GM23338 (cell line): ENCODE results near the gene NDC1. TPM values are rescaled to one million over a fixed set of nuclear protein-coding genes. Genes with fewer than 3 reads are reported as not detected.

Experiments used
- ATAC-seq: fragments of 200-7000 bp; cut with Tn5 transposase; 3 replicates; pipeline ENCODE4 v1.9.1; 2020
- DNase-seq: peaks from one replicate; pipeline ENCODE4 v3.0.0-alpha.2; 2015; ENCODE audit warnings: low spot score
- H2AFZ ChIP-seq: fragments of 200-600 bp; sonication (generic); 2 replicates; pipeline ENCODE4 v1.8.0; 2016; ENCODE audit warnings: antibody characterized with exemption, mild to moderate bottlenecking, moderate library complexity
- H3F3A ChIP-seq: fragments of 200-600 bp; sonication (generic); replicated peaks from 2 replicates; pipeline ENCODE4 v1.8.0; 2017; ENCODE audit warnings: antibody characterized with exemption, mixed run types, low read depth
- H3K27ac ChIP-seq: fragments of 200-600 bp; sonication (generic); 2 replicates; pipeline ENCODE4 v1.6.1; 2016; ENCODE audit warnings: low read depth
- H3K27me3 ChIP-seq: fragments of 200-600 bp; sonication (generic); 2 replicates; pipeline ENCODE4 v1.8.0; 2016; ENCODE audit warnings: mild to moderate bottlenecking, mixed run types, moderate library complexity; ENCODE audit not compliant: insufficient read depth
- H3K36me3 ChIP-seq: fragments of 200-600 bp; sonication (generic); 2 replicates; pipeline ENCODE4 v1.8.0; 2016; ENCODE audit warnings: mild to moderate bottlenecking; ENCODE audit not compliant: insufficient read depth
- H3K4me1 ChIP-seq: fragments of 200-600 bp; sonication (generic); 2 replicates; pipeline ENCODE4 v1.8.0; 2016; ENCODE audit warnings: mild to moderate bottlenecking, moderate library complexity; ENCODE audit not compliant: insufficient read depth
- H3K4me2 ChIP-seq: fragments of 200-600 bp; sonication (generic); 2 replicates; pipeline ENCODE4 v1.7.1; 2017; ENCODE audit warnings: mixed run types
- H3K4me3 ChIP-seq: fragments of 200-600 bp; sonication (generic); 2 replicates; pipeline ENCODE4 v1.6.1; 2016; ENCODE audit warnings: mixed run types
- H3K79me2 ChIP-seq: fragments of 200-600 bp; sonication (generic); replicated peaks from 2 replicates; pipeline ENCODE4 v1.8.0; 2017; ENCODE audit warnings: mild to moderate bottlenecking; ENCODE audit not compliant: insufficient read depth
- H3K9me2 ChIP-seq: fragments of 200-600 bp; sonication (generic); 2 replicates; pipeline ENCODE4 v1.8.0; 2017; ENCODE audit not compliant: insufficient read depth
- H4K20me1 ChIP-seq: fragments of 200-600 bp; sonication (generic); replicated peaks from 2 replicates; pipeline ENCODE4 v1.8.0; 2017; ENCODE audit warnings: mild to moderate bottlenecking; ENCODE audit not compliant: insufficient read depth
- H3K27ac Mint-ChIP-seq: 2 replicates; pipeline ENCODE4 v1.8.0; 2020; ENCODE audit warnings: inconsistent platforms, mild to moderate bottlenecking, moderate library complexity, mixed read lengths
- H3K27me3 Mint-ChIP-seq: 3 replicates; pipeline ENCODE4 v1.8.0; 2022; ENCODE audit warnings: low read depth, mild to moderate bottlenecking, moderate library complexity, mixed read lengths, inconsistent platforms; ENCODE audit not compliant: insufficient read depth, poor library complexity
- H3K36me3 Mint-ChIP-seq: 3 replicates; pipeline ENCODE4 v1.8.0; 2021; ENCODE audit warnings: low read depth, mild to moderate bottlenecking, inconsistent platforms, moderate library complexity, mixed read lengths
- H3K4me1 Mint-ChIP-seq: 3 replicates; pipeline ENCODE4 v1.8.0; 2020; ENCODE audit warnings: mild to moderate bottlenecking, inconsistent platforms, mixed read lengths
- H3K4me3 Mint-ChIP-seq: 3 replicates; pipeline ENCODE4 v1.8.0; 2021; ENCODE audit warnings: moderate library complexity, mild to moderate bottlenecking, inconsistent platforms, mixed read lengths
- H3K9me3 Mint-ChIP-seq: 3 replicates; pipeline ENCODE4 v1.8.0; 2020; ENCODE audit warnings: moderate library complexity, mild to moderate bottlenecking, inconsistent platforms, mixed read lengths
- EZH2 ChIP-seq: fragments of 200-600 bp; sonication (generic); IDR thresholded peaks from one replicate; pipeline ENCODE4 v1.8.0; 2017; ENCODE audit warnings: antibody characterized with exemption, mild to moderate bottlenecking, low read depth; ENCODE audit not compliant: unreplicated experiment
- JUNB ChIP-seq: IDR thresholded peaks from one replicate; pipeline ENCODE4 v1.6.1; 2016; ENCODE audit warnings: antibody characterized with exemption; ENCODE audit not compliant: unreplicated experiment
- NANOG ChIP-seq: IDR thresholded peaks from 2 replicates; pipeline ENCODE4 v1.6.1; 2016; ENCODE audit warnings: antibody characterized with exemption, borderline replicate concordance
- POLR2AphosphoS5 ChIP-seq: IDR thresholded peaks from 2 replicates; pipeline ENCODE4 v1.6.1; 2016; ENCODE audit warnings: antibody characterized with exemption, low read depth
- STAT1 ChIP-seq: IDR thresholded peaks from one replicate; pipeline ENCODE4 v1.6.1; 2016; ENCODE audit warnings: antibody characterized with exemption; ENCODE audit not compliant: unreplicated experiment
- ZNF114 ChIP-seq: fragments of 250-450 bp; sonication (Bioruptor Pico); IDR thresholded peaks from 2 replicates; pipeline ENCODE4 v1.5.0; 2020; ENCODE audit warnings: mild to moderate bottlenecking, moderate library complexity
- ZNF331 ChIP-seq: fragments of 250-450 bp; sonication (Bioruptor Pico); IDR thresholded peaks from 2 replicates; pipeline ENCODE4 v1.5.0; 2020; ENCODE audit warnings: low read depth, mild to moderate bottlenecking, moderate library complexity
- polyA plus RNA-seq: library from polyadenylated mRNA; unstranded; fragments of >200 nt; fragmentation: Nextera tagmentation; extraction: Ambion mirVana; gene quantifications from 2 replicates; pipeline ENCODE4 v1.2.1, GENCODE V29; 2016
- total RNA-seq: library from RNA; depleted of rRNA; stranded (reverse); fragments of >200 nt; shearing (Covaris generic); gene quantifications from 2 replicates; pipeline ENCODE4 v1.2.3, GENCODE V29; 2014
- TF ChIP-seq, protein P1 (sequence below): IDR thresholded peaks from 2 replicates; pipeline ENCODE4 v1.6.1; 2016; ENCODE audit warnings: antibody characterized with exemption
- TF ChIP-seq, protein P2 (sequence below): fragments of 250-450 bp; sonication (Bioruptor Pico); IDR thresholded peaks from 2 replicates; pipeline ENCODE4 v1.5.0; 2020; ENCODE audit warnings: mild to moderate bottlenecking, moderate library complexity

Gene NDC1
- total and polyA plus RNA-seq, 2 experiments from 2014 or later = 19.8 to 100 TPM

DNA sequence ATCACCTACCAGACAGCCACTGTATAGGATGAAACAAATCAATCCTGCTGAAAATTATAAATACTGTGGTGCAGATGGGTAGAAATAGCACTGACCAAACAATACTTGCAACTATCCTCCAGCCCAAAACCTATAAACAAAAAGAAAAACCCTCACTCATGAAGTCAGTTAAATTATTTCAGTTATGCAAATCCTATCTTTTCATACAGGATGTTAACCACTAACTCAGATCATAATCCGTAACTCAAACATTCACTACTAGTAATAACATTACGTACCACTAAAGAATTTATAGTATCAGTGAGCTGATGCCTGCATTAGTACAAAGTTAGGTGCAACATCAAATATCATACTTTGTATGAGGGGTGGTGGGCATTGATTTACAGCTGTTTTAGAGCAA, 2.6 kb downstream of the NDC1 start:
- Histone ChIP-seq H3F3A (no peaks in the 10 kb centered on the region), H4K20me1 (peaks cover 25% of the 10 kb centered on the region), H3K27me3 (no peaks in the 10 kb centered on the region), H3K79me2 (peaks cover 64% of the 10 kb centered on the region), H3K4me3 (no peak overlapping the region), H2AFZ (no peak overlapping the region), H3K9me2 (no peaks in the 10 kb centered on the region), H3K4me1 (0 out of 2 replicates have a peak, but pooled peaks cover 6% of the 10 kb centered on the region), H3K36me3 (no peaks in the 10 kb centered on the region), H3K27ac (no peak overlapping the region), H3K4me2 (no peak overlapping the region)
- H3K36me3 Mint-ChIP-seq = peaks cover 36% of the 10 kb centered on the region
- no peak overlapping the region for H3K4me3 Mint-ChIP-seq
- H3K4me1 Mint-ChIP-seq = peaks cover 9% of the 10 kb centered on the region
- TF ChIP-seq ZNF331 (CRISPR knock-in tag) (no peak), ZNF114 (CRISPR knock-in tag) (no peak), STAT1 (no peak), POLR2AphosphoS5 (no peak), EZH2 (no peak), JUNB (no peak), NANOG (no peak)
- TF ChIP-seq, protein P1, sequence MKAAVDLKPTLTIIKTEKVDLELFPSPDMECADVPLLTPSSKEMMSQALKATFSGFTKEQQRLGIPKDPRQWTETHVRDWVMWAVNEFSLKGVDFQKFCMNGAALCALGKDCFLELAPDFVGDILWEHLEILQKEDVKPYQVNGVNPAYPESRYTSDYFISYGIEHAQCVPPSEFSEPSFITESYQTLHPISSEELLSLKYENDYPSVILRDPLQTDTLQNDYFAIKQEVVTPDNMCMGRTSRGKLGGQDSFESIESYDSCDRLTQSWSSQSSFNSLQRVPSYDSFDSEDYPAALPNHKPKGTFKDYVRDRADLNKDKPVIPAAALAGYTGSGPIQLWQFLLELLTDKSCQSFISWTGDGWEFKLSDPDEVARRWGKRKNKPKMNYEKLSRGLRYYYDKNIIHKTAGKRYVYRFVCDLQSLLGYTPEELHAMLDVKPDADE = no peak
- TF ChIP-seq, protein P2, sequence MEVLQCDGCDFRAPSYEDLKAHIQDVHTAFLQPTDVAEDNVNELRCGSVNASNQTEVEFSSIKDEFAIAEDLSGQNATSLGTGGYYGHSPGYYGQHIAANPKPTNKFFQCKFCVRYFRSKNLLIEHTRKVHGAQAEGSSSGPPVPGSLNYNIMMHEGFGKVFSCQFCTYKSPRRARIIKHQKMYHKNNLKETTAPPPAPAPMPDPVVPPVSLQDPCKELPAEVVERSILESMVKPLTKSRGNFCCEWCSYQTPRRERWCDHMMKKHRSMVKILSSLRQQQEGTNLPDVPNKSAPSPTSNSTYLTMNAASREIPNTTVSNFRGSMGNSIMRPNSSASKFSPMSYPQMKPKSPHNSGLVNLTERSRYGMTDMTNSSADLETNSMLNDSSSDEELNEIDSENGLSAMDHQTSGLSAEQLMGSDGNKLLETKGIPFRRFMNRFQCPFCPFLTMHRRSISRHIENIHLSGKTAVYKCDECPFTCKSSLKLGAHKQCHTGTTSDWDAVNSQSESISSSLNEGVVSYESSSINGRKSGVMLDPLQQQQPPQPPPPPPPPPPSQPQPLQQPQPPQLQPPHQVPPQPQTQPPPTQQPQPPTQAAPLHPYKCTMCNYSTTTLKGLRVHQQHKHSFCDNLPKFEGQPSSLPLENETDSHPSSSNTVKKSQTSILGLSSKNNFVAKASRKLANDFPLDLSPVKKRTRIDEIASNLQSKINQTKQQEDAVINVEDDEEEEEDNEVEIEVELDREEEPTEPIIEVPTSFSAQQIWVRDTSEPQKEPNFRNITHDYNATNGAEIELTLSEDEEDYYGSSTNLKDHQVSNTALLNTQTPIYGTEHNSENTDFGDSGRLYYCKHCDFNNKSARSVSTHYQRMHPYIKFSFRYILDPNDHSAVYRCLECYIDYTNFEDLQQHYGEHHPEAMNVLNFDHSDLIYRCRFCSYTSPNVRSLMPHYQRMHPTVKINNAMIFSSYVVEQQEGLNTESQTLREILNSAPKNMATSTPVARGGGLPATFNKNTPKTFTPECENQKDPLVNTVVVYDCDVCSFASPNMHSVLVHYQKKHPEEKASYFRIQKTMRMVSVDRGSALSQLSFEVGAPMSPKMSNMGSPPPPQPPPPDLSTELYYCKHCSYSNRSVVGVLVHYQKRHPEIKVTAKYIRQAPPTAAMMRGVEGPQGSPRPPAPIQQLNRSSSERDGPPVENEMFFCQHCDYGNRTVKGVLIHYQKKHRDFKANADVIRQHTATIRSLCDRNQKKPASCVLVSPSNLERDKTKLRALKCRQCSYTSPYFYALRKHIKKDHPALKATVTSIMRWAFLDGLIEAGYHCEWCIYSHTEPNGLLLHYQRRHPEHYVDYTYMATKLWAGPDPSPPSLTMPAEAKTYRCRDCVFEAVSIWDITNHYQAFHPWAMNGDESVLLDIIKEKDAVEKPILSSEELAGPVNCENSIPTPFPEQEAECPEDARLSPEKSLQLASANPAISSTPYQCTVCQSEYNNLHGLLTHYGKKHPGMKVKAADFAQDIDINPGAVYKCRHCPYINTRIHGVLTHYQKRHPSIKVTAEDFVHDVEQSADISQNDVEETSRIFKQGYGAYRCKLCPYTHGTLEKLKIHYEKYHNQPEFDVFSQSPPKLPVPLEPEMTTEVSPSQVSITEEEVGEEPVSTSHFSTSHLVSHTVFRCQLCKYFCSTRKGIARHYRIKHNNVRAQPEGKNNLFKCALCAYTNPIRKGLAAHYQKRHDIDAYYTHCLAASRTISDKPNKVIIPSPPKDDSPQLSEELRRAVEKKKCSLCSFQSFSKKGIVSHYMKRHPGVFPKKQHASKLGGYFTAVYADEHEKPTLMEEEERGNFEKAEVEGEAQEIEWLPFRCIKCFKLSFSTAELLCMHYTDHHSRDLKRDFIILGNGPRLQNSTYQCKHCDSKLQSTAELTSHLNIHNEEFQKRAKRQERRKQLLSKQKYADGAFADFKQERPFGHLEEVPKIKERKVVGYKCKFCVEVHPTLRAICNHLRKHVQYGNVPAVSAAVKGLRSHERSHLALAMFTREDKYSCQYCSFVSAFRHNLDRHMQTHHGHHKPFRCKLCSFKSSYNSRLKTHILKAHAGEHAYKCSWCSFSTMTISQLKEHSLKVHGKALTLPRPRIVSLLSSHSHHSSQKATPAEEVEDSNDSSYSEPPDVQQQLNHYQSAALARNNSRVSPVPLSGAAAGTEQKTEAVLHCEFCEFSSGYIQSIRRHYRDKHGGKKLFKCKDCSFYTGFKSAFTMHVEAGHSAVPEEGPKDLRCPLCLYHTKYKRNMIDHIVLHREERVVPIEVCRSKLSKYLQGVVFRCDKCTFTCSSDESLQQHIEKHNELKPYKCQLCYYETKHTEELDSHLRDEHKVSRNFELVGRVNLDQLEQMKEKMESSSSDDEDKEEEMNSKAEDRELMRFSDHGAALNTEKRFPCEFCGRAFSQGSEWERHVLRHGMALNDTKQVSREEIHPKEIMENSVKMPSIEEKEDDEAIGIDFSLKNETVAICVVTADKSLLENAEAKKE (CRISPR knock-in tag) = no peak
- no peaks in the 10 kb centered on the region for H3K9me3 Mint-ChIP-seq
- H3K27ac Mint-ChIP-seq = no peak overlapping the region
- H3K27me3 Mint-ChIP-seq = no peaks in the 10 kb centered on the region
- DNase-seq (no peak), ATAC-seq (no peak)
